Activated T-cell treated with anti-CD3 and anti-CD28 coated beads, Interleukin-2, amount 50 U/mL, for 4 hours (primary cell): ENCODE results near the gene MPEG1. TPM values are rescaled to one million over a fixed set of nuclear protein-coding genes. Genes with fewer than 3 reads are reported as not detected.

Experiments
- ATAC-seq, 2 donors: fragments of 200-7000 bp; cut with Tn5 transposase; one replicate each; pipeline ENCODE4 v1.10.0; 2021
- DNase-seq: peaks from one replicate; pipeline ENCODE4 v3.0.0-alpha.2; 2020
- H3K27me3 Mint-ChIP-seq: one replicate; pipeline ENCODE4 v1.8.0; 2021; ENCODE audit warnings: low read depth, mixed read lengths
- H3K36me3 Mint-ChIP-seq: one replicate; pipeline ENCODE4 v1.8.0; 2022; ENCODE audit warnings: mixed read lengths; ENCODE audit not compliant: insufficient read depth
- H3K4me1 Mint-ChIP-seq: one replicate; pipeline ENCODE4 v1.8.0; 2021; ENCODE audit warnings: low read depth, mixed read lengths
- H3K4me3 Mint-ChIP-seq: one replicate; pipeline ENCODE4 v1.8.0; 2021; ENCODE audit warnings: mild to moderate bottlenecking, moderate library complexity, mixed read lengths
- H3K9me3 Mint-ChIP-seq: one replicate; pipeline ENCODE4 v1.8.0; 2021; ENCODE audit warnings: mixed read lengths
- total RNA-seq, 3 donors: library from RNA; stranded (reverse); gene quantifications; one replicate each; pipeline ENCODE4 v1.2.1, GENCODE V29; 2021

MPEG1 gene
- total RNA-seq, 3 donors from 2014 or later = 0.18 to 0.52 (median 0.18) TPM

- Mint-ChIP-seq H3K27me3 (peaks cover 4% of the 10 kb centered on the region), H3K4me1 (peaks cover 11% of the 10 kb centered on the region), H3K36me3 (no peaks in the 10 kb centered on the region), H3K9me3 (no peaks in the 10 kb centered on the region), H3K4me3 (no peak overlapping the region)
- ATAC-seq (peak; percentile 38 to 60), DNase-seq (no peak)
Measured at GRCh38 chr11:59225017-59225416, 12.3 kb upstream of the MPEG1 start.

GRCh38 chr11:59224351-59224928, 11.7 kb upstream of the MPEG1 start:
- Mint-ChIP-seq H3K4me1 (peaks cover 11% of the 10 kb centered on the region), H3K36me3 (no peaks in the 10 kb centered on the region), H3K27me3 (peaks cover 4% of the 10 kb centered on the region), H3K9me3 (no peaks in the 10 kb centered on the region), H3K4me3 (no peak overlapping the region)
- peak; percentile 23 to 46 for ATAC-seq
- no peak for DNase-seq

- Mint-ChIP-seq H3K4me3 (no peak overlapping the region), H3K36me3 (no peaks in the 10 kb centered on the region), H3K27me3 (peaks cover 4% of the 10 kb centered on the region), H3K4me1 (peaks cover 11% of the 10 kb centered on the region), H3K9me3 (no peaks in the 10 kb centered on the region)
- DNase-seq (no peak), ATAC-seq (no peak)
Measured at GRCh38 chr11:59223611-59224010, 10.9 kb upstream of the MPEG1 start.

GRCh38 chr11:59223177-59223576, 10.4 kb upstream of the MPEG1 start:
- Mint-ChIP-seq H3K27me3 (peaks cover 4% of the 10 kb centered on the region), H3K4me1 (peaks cover 11% of the 10 kb centered on the region), H3K4me3 (no peak overlapping the region), H3K36me3 (no peaks in the 10 kb centered on the region), H3K9me3 (no peaks in the 10 kb centered on the region)
- no peak for ATAC-seq
- no peak for DNase-seq

- no peaks in the 10 kb centered on the region for H3K36me3 Mint-ChIP-seq
- DNase-seq (no peak), ATAC-seq (no peak)
- H3K4me3 Mint-ChIP-seq = no peak overlapping the region
- H3K4me1 Mint-ChIP-seq = peaks cover 11% of the 10 kb centered on the region
- no peaks in the 10 kb centered on the region for H3K9me3 Mint-ChIP-seq
- peaks cover 4% of the 10 kb centered on the region for H3K27me3 Mint-ChIP-seq
Measured at GRCh38 chr11:59222464-59223060, 9.8 kb upstream of the MPEG1 start.

- H3K9me3 Mint-ChIP-seq = no peaks in the 10 kb centered on the region
- H3K4me3 Mint-ChIP-seq = no peak overlapping the region
Measured at GRCh38 chr11:59221441-59221840, 8.7 kb upstream of the MPEG1 start.

GRCh38 chr11:59219836-59220235, 7.1 kb upstream of the MPEG1 start:
- ATAC-seq (no peak), DNase-seq (no peak)
- H3K4me3 Mint-ChIP-seq = no peak overlapping the region
- no peaks in the 10 kb centered on the region for H3K27me3 Mint-ChIP-seq
- H3K9me3 Mint-ChIP-seq = no peaks in the 10 kb centered on the region
- H3K36me3 Mint-ChIP-seq = no peaks in the 10 kb centered on the region
- peaks cover 20% of the 10 kb centered on the region for H3K4me1 Mint-ChIP-seq

More at GRCh38 chr11:59221441-59221840, 8.7 kb upstream of the MPEG1 start:
- no peak for DNase-seq
- Mint-ChIP-seq H3K36me3 (no peaks in the 10 kb centered on the region), H3K27me3 (peaks cover 4% of the 10 kb centered on the region), H3K4me1 (peaks cover 21% of the 10 kb centered on the region)
- no peak for ATAC-seq

GRCh38 chr11:59218893-59219292, 6.2 kb upstream of the MPEG1 start:
- Mint-ChIP-seq H3K4me1 (peaks cover 13% of the 10 kb centered on the region), H3K27me3 (no peaks in the 10 kb centered on the region), H3K36me3 (no peaks in the 10 kb centered on the region), H3K4me3 (no peak overlapping the region), H3K9me3 (no peaks in the 10 kb centered on the region)
- no peak for DNase-seq
- no peak for ATAC-seq

GRCh38 chr11:59218319-59218718, 5.6 kb upstream of the MPEG1 start:
- H3K4me3 Mint-ChIP-seq = no peak overlapping the region
- H3K4me1 Mint-ChIP-seq = peaks cover 13% of the 10 kb centered on the region
- H3K9me3 Mint-ChIP-seq = no peaks in the 10 kb centered on the region
- no peaks in the 10 kb centered on the region for H3K27me3 Mint-ChIP-seq
- DNase-seq (no peak), ATAC-seq (no peak)
- H3K36me3 Mint-ChIP-seq = no peaks in the 10 kb centered on the region

- Mint-ChIP-seq H3K27me3 (peaks cover 3% of the 10 kb centered on the region), H3K36me3 (no peaks in the 10 kb centered on the region), H3K4me1 (peaks cover 13% of the 10 kb centered on the region), H3K9me3 (no peaks in the 10 kb centered on the region), H3K4me3 (no peak overlapping the region)
- peak; percentile 64 to 72 for ATAC-seq
- DNase-seq = no peak
Measured at GRCh38 chr11:59216641-59217564, 4.2 kb upstream of the MPEG1 start.

GRCh38 chr11:59214141-59214893, 1.6 kb upstream of the MPEG1 start:
- Mint-ChIP-seq H3K36me3 (no peaks in the 10 kb centered on the region), H3K4me3 (no peak overlapping the region), H3K27me3 (peaks cover 9% of the 10 kb centered on the region), H3K9me3 (no peaks in the 10 kb centered on the region), H3K4me1 (peaks cover 15% of the 10 kb centered on the region)
- ATAC-seq (no peak), DNase-seq (no peak)

GRCh38 chr11:59212222-59212621, 505 bp downstream of the MPEG1 start:
- H3K36me3 Mint-ChIP-seq = no peaks in the 10 kb centered on the region
- peaks cover 34% of the 10 kb centered on the region for H3K4me1 Mint-ChIP-seq
- peak overlapping the region; percentile 46 for H3K4me3 Mint-ChIP-seq
- ATAC-seq = no peak
- H3K27me3 Mint-ChIP-seq = peaks cover 11% of the 10 kb centered on the region
- no peak for DNase-seq
- no peaks in the 10 kb centered on the region for H3K9me3 Mint-ChIP-seq

GRCh38 chr11:59208956-59209355, 3.8 kb downstream of the MPEG1 start:
- no peaks in the 10 kb centered on the region for H3K36me3 Mint-ChIP-seq
- peaks cover 37% of the 10 kb centered on the region for H3K4me1 Mint-ChIP-seq
- peaks cover 11% of the 10 kb centered on the region for H3K27me3 Mint-ChIP-seq
- ATAC-seq (peak; percentile 75 to 81), DNase-seq (no peak)
- H3K9me3 Mint-ChIP-seq = no peaks in the 10 kb centered on the region
- peak overlapping the region; percentile 27 for H3K4me3 Mint-ChIP-seq

- peak; percentile 75 for ATAC-seq
Measured at GRCh38 chr11:59207988-59208451, 4.7 kb downstream of the MPEG1 start.

More at GRCh38 chr11:59207988-59208451, 4.7 kb downstream of the MPEG1 start:
- peaks cover 37% of the 10 kb centered on the region for H3K4me1 Mint-ChIP-seq
- peaks cover 11% of the 10 kb centered on the region for H3K27me3 Mint-ChIP-seq
- H3K36me3 Mint-ChIP-seq = no peaks in the 10 kb centered on the region
- H3K4me3 Mint-ChIP-seq = peak overlapping the region; percentile 47
- DNase-seq = peak; percentile 25
- H3K9me3 Mint-ChIP-seq = no peaks in the 10 kb centered on the region
